ENCODE measurements around the gene PARD3.

- no peak for TF ChIP-seq CTCF (IDR thresholded peaks at IDR 0.05; ENCODE audit: poor library complexity)
- TF ChIP-seq EZH2 (IDR thresholded peaks at IDR 0.05; ENCODE audit: borderline replicate concordance) = no peak
Observed at GRCh38 chr10:34499612-34500279, 315.4 kb downstream of the PARD3 start.
